HG02678 (cell line): ENCODE measurements around the gene PLIN1.

Source experiments
- ATAC-seq: cut with Tn5 transposase; IDR thresholded peaks from one replicate; pipeline ENCODE4 v1.9.1; 2021; ENCODE audit warnings: mild to moderate bottlenecking, moderate library complexity; ENCODE audit not compliant: unreplicated experiment

The PLIN1 gene

GRCh38 chr15:89672221-89673164 lies 6.7 kb downstream of the PLIN1 start:
- no peak for ATAC-seq

- no peak for ATAC-seq
Observed at GRCh38 chr15:89671687-89672086, 7.5 kb downstream of the PLIN1 start.

GRCh38 chr15:89670971-89671560 lies 8.1 kb downstream of the PLIN1 start:
- ATAC-seq: no peak

- no peak for ATAC-seq
Observed at GRCh38 chr15:89669941-89670340, 9.2 kb downstream of the PLIN1 start.

- ATAC-seq: no peak
Observed at GRCh38 chr15:89669309-89669865, 9.8 kb downstream of the PLIN1 start.

GRCh38 chr15:89668171-89668570 lies 11.0 kb downstream of the PLIN1 start:
- ATAC-seq: no peak

GRCh38 chr15:89667706-89667960 lies 11.5 kb downstream of the PLIN1 start:
- ATAC-seq: no peak

GRCh38 chr15:89666858-89667705 lies 12.1 kb downstream of the PLIN1 start:
- ATAC-seq: no peak

GRCh38 chr15:89666184-89666857 lies 12.8 kb downstream of the PLIN1 start:
- no peak for ATAC-seq

- ATAC-seq: no peak
Observed at GRCh38 chr15:89665449-89666181, 13.6 kb downstream of the PLIN1 start.

GRCh38 chr15:89664441-89665350 lies 14.5 kb downstream of the PLIN1 start:
- no peak for ATAC-seq

GRCh38 chr15:89662893-89663626 lies 16.1 kb downstream of the PLIN1 start:
- ATAC-seq: no peak

- ATAC-seq: no peak
Observed at GRCh38 chr15:89660556-89660955, 18.6 kb downstream of the PLIN1 start.

GRCh38 chr15:89659295-89659694 lies 19.9 kb downstream of the PLIN1 start:
- ATAC-seq: no peak

- no peak for ATAC-seq
Observed at GRCh38 chr15:89657686-89658200, 21.4 kb downstream of the PLIN1 start.

- ATAC-seq: no peak
Observed at GRCh38 chr15:89656116-89656815, 22.9 kb downstream of the PLIN1 start.
